DMS79 treated with DMSO at 0.1 percent for 48 hours (cell line): ENCODE results near the gene NEU1.
"Not testable (repeated sequence)": the region's sequence is repeated elsewhere in the genome, so short reads cannot be mapped to it uniquely, and the experiment has no call there.

Source experiments
- DNase-seq: peaks from one replicate; lab custom pipeline; 2025; lab: John Stamatoyannopoulos, UW

Gene NEU1

DNA sequence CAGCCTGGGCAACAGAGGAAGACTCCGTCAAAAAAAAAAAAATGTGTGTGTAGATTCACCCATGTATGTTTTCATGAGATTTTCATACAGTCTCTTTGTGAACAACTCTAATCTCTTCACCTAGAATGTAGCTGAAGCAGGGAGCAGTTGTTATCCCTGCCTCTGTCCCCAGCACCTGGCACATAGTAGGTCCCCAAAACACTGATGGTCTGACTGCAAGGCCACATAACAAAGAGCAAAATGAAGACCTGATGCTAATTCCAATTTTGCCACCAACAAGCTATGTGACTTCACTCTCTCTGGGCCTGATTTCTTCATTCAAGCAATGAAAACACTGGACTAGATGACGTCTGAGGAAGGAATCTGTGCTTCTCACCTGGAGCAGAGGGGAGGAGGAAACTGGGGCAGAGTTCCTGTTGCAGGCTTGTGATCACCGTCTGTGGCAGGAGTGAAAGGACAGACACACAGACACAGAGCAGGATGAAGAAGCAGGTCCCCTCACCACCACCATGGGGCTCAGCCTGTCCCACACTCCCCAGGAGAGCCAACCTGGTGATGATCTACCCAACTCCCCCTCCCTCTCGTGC is 11.6 kb upstream of the NEU1 start:
- no peak for DNase-seq

DNA sequence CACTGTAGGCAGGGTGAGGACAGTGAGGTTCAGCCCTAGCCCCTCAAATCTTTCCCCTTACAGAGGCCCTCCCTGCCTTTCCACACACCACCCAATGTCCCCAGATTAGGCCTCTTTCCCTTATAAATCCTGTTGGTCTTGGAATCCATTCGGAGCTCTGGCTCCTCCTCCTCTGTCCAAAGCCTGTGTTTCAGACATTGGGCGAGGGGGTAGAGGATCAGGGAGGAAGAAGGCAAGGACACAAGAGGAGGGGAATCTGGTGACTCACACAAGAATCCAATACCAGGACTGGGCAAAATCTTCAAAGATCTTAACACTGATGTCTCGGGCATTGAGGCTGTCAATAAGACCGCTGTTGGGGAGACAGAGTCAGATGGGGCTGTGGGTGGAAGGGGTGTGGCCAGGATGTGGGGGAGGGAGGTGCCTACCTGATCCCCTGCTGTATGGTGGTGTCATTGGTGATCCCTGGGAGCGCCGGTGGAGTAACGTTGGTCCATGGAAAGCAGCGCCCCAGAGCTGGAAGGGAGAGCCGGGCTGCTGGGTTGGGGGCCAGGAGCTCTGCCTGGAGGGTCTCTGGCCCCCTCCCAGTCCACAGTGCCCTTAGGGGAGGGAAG is 8.5 kb upstream of the NEU1 start:
- no peak for DNase-seq

DNA sequence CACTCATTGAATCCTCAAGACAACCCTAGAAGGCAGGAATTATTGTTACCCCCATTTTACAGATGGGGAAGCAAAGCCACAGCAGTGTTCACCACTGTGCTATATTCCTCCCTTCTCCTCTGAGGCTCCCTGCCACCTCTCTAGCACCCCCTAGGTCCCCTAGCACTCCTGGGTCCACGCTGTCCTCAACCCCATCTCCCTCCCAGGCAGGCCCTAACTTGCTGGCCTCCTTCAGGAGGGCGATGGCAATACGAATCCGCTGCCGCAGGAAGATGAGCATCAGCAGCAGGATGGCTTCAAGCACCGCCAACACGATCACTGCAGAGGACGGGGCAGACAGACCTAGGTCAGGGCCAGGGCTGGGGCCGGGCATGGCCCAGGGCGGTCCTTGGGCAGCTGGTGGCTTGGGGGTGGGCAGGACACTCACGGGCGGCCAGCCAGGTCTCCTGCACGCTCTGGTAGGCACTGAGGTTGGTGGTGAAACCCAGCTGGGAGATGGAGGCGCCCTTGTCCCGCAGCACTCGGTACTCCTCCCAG is 7.8 kb upstream of the NEU1 start:
- no peak for DNase-seq

DNA sequence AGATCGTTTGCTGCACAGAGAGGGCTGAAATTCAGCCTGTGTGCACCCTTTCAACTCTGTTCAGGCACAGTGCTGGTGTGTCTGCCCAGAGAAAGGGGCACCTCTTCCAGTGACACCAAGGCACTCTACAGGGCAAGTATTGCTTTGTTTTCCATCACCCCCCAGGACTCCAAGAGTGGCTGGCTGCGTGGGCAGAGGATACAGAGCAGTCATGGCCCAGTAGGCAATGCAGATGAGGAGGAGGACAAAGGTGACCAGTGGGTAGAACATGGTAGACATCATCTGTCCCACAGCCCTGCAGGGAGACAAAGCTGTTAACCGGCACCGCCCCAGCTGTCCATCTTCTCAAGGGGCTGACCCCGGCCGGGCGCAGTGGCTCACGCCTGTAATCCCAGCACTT is 6.7 kb upstream of the NEU1 start:
- no peak for DNase-seq

DNA sequence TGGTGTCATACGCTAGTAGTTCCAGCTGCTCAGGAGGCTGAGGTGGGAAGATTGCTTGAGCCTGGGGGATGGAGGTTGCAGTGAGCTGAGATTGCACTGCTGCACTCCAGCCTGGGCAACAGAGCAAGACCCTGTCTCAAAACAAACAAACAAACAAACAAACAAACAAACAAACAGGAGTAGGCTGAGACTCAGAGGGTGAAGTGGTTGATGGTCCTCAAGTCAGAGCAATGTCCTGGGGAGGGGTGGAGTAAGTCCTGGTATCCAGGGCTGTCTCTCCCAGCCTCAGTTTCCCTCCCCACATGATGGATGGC is 6.0 kb upstream of the NEU1 start:
- not testable (repeated sequence) for DNase-seq

DNA sequence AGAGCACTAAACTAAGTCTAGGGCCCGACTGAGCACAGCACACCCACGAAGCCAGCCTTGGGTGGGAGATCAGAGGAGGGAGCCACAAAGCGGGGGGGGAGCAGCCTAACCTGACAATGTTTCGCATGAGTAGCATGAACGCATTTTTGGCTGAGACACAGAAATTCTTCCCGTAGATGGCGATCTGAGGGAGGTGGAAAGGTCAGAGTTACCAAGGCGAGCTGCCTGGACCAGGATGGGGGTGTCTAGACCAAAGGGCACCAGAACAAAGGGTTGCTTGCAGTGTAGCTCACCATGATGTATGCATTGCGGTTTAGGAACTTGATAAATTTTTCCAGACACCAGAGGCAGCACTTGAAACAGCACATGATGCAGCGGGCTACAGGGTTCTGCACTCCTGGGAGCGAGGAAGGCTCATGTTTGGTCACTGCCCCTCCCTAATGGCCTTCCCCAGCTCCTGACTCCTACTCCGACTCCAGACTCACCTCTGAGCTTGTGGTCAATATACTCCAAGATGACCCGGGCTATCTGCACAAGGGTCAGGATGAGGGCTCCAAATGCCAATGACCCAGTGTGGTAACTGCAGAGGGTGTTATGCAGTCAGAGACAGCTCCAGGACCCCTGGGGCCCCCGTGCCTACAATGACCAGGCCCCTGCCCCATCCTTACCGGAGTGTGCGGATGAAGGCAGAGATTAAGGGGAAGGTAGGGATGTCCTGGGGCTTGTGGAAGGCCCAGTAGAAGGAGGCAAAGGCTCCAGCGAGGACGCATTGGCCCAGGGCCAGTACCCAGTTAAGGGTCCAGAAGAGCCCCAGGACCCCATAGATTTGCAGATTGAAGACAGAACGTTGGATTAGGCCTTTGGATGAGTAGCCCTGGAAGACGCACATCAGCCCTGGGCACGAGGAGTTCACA is 2.8 kb upstream of the NEU1 start:
- DNase-seq: no peak

DNA sequence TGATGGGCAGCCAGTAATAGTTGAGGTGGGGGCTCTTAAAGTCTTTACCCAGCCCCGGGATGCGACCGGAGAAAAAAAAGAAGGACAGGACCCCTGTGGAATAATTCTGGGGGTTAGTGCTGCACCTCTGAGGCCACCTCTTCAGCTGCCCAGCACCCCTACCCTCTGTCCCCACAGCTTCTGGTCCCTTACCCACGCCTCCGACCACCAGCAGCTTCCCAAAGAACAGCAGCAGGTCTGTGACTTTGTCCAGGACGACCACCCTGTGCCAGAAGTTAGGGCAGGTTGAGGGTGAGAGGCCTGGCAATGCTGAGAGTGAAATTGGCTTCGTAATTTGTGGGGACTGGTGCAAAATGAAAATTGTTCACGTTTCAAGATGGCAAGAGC is 2.2 kb upstream of the NEU1 start:
- no peak for DNase-seq

DNA sequence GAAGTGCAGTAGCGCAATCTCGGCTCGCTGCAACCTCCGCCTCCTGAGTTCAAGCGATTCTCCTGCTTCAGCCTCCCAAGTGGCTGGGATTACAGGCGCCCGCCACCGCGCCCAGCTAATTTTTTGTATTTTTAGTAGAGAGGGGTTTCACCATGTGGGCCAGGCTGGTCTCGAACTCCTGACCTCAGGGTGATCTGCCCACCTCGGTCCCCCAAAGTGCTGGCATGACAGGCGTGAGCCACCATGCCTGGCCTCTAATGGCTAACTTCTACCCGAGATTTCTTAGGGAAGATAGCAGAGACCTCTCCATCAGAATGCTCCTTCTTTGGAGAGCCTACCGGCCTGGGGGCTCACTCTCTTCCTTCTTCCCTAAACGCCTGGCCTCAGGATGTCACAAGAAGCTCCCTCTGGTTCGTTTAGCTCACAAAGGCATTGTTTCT is 1.5 kb upstream of the NEU1 start:
- not testable (repeated sequence) for DNase-seq

DNA sequence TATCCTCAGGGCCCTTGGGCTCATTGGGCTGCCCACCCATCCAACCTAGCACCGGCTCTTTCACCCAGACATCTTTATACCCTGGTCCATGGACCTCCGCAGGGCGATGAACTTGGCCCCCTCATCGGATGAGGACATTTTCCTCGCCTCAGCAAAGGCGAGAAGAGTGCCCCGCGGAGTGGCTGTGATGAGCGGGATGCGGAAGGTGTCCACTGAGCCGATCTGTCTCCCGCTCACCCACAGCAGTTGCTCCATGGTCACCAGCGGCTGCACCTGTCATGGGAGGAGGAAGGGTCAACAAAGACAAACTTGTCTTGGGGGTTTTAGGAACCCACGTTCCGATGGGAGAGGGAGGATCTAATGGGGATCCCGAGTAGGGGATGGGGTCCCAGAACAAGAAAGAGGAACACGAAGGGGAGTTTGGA is 690 bp downstream of the NEU1 start:
- no peak for DNase-seq

DNA sequence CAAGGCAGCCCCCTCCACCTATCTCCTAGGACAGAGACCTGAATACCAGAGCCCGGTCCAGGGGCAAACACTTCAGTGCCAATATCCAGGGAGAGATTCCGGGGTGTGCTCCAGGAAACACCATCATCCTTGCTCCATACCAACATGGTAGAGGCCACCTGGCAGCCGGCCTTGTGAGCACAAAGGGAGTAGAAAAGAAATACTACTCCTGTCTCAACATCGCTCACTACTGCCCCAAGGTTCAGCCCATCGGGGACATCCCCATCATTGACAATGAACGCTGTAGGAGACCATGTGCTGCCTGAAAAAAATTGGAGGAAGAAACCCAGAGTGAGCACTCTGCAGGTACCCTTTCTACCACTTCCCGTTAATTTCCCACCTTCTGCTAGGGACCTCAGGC is 1.5 kb downstream of the NEU1 start:
- DNase-seq: no peak

DNA sequence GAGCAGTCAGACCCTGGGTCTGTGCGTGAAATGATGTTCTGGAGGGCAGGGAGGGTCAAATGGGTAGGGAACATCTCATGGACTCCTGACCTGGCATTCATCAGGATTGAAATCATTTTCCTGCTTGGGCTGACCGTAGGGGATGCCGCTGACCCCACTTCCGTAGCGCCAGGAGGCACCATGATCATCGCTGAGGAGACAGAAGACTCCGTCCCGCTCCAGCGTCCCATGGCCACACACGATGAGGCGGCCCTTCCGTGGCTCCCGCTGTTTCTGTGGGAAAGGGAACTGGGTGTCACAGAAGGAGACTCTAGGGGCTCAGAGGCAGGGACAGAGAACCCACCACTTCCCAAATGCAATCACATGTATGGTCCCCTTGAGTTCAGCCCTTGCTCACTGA is 2.3 kb downstream of the NEU1 start:
- no peak for DNase-seq

DNA sequence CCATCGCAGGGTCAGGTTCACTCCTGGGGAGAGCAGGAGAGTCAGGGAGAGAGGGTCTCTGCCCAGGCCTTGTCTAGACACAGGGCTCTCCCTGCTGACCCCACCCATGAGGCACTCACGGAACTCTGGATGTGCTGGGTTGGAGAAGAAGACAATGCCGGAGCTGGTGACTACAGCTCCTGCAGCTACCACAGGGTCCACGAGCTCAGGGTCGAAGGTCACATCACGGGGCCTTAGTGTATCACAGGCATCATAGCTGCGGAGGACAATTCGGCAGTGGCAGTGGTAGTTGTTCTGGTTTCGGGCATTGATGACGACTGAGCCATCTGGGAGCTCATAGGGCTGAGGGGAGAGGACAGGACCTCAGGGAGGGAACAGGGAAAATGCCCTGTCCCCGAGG is 2.7 kb downstream of the NEU1 start:
- DNase-seq: no peak

DNA sequence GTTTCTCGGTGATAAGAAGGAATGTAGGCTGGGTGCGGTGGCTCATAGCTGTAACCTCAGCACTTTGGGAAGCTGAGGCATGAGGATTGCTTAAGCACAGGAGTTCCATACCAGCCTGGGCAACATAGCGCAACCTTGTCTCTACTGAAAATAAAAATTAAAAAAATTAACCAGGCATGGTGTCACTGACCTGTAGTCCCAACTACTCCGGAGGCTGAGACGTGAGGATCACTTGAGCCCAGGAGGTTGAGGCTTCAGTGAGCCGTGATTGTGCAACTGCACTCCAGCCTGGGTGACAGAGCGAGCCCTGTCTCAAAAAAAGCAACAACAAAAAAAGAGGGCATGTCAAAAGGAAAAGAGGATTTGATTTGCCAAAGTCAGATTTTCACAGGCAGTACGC is 3.9 kb downstream of the NEU1 start:
- DNase-seq: no peak

DNA sequence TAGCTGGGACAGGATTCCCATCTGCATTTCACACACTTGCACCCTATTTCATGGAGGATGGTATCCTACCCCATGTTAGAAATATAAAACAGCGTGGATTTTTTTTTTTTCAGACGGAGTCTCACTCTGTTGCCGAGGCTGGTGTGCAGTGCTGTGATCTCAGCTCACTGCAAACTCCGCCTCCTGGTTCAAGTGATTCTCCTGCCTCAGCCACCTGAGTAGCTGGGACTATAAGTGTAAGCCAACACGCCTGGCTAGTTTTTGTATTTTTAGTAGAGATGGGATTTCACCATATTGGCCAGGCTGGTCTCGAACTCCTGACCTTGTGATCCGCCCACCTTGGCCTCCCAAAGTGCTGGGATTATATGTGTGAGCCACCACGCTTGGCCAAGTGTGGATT is 4.8 kb downstream of the NEU1 start:
- DNase-seq: not testable (repeated sequence)

DNA sequence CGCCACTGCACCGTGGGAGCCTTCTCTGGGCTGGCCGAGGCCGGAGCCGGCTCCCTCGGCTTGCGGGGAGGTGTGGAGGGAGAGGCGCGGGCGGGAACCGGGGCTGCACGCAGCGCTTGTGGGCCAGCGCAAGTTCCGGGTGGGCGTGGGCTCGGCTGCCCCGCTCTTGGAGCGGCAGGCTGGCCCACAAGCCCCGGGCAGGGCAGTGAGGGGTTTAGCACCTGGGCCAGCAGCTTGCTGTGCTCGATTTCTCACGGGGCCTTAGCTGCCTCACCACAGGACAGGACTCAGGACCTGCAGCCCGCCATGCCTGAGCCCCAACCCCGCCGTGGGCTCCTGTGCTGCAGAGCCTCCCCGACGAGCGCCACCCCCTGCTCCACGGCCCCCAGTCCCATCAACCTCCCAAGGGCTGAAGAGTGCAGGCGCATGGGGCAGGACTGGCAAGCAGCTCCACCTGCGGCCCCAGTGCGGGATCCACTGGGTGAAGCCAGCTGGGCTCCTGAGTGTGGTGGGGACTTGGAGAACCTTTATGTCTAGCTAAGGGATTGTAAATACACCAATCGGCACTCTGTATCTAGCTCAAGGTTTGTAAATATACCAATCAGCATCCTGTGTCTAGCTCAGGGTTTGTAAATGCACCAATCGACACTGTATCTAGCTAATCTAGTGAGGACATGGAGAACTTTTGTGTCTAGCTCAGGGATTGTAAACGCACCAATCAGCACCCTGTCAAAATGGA is 10.5 kb downstream of the NEU1 start:
- not testable (repeated sequence) for DNase-seq

DNA sequence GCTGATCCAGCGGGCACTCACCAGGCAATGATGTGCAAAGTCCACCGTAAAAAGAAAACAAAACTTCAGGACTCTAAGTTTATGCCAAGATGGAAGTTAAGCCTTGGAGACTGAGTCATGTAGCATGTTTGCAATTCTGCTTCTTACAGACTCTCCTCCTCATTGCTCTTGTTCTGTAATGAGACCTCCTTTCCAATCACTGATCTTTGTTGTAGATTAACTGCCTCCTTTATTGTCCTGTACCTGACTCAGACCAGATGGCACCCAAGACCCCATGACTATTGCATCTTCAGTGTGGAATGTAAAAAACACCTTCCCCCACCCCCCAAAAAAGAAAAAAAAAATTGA is 11.2 kb downstream of the NEU1 start:
- no peak for DNase-seq

DNA sequence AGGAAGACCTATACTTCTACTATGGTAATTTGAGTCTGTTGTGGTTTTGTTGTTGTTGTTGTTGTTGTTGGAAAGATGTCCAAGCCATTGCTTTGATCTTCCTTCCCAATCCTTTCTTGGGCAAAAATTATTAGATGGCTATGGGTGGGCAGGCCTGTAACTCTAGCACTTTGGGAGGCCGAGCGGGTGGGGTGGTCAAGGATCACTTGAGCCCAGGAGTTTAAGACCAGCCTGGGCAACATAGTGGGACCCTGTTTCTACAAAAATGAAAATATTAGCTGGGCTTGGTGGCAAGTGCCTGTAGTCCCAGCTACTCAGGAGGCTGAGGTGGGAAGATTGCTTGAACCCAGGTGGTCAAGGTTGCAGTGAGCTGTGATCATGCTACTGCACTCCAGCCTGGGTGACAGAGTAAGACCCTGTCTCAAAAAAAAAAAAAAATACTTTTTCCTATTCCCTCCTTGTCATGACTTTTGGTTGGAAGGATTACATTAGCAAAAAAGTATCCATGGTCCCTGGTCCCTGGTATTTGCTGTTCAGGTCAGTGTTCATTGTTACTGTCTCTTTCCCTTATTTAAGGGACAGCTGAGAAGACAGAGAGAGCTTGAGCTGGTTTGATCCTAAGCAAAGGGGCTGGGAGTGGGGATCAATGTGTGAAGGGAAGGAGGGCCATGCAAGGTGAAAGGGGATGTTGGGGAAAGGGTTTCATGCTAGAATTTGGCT is 11.7 kb downstream of the NEU1 start:
- DNase-seq: no peak

DNA sequence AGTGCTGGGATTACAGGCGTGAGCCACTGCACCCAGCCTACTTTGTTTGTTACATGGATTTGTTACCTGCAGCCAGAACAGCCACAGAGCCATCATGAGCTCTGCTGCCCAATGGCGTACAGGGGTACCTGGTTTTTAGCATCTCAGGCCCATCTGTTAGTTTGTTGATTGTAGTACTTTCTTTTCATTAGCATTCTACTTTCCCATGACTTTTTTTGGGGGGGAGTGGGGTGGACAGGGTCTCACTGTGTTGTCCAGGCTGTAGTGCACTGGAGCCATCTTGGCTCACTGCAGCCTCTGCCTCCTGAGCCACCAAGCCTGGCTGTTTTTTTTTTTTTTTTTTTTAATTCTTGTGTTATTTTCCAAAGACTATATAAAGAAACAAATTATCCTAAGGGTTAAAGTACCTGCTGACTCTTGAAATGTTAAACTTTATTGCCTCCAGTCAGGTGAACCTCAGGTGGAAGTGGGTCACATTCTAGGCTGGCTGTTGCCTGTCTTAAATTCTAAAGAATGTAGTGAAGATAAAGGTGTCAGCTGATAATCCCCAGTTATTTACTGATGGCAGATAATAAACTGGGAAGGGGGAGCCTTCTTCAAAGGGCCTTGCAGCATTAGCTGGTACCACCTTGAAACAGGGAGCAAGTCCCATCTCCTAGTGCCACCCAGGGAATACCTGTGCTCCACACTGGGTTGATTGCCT is 15.2 kb downstream of the NEU1 start:
- DNase-seq: no peak

DNA sequence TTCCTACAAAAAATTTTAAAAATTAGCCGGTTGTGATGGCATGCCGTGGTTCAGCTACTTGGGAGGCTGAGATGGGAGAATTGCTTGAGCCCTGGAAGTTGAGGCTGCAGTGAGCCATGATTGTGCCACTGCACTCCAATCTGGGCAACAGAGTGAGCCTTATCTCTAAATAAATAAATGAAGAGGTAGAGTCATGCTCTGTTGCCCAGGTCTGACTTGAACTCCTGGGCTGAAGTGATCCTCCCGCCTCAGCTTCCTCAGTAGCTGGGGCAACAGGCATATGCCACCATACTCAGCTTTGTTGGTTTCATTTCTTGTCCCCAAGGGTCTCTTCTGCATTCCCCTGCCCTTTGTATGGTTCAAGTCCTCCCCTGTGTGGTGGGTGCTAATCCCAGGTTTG is 18.1 kb downstream of the NEU1 start:
- no peak for DNase-seq

DNA sequence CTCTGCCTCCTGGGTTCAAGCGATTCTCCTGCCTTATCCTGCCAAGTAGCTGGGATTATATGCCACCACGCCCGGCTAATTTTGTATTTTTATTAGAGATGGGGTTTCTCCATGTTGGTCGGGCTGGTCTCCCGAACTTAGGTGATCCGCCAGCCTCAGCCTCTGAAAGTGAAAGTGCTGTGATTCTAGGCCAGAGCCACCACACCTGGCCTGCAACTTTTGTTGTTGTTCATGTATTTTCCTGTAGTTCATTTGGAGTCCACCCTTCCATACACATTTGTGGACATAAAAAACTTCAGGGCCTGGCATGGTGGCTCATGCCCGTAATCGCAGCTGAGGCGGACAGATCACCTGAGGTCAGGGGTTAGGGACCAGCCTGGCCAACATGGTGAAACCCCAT is 20.6 kb downstream of the NEU1 start:
- DNase-seq: no peak

DNA sequence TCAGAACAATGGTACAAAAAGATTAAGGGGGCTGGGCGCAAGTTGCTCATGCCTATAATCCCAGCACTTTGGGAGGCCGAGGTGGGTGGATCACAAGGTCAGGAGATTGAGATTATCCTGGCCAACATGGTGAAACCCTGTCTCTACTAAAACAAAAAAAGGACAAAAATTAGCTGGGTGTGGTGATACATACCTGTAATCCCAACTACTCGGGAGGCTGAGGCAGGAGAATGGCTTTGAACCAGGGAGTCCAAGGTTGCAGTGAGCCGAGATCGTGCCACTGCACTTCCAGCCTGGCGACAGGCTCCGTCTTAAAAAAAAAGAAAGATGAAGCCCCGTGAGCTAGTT is 22.9 kb downstream of the NEU1 start:
- not testable (repeated sequence) for DNase-seq
